Measurements from ENCODE around the gene PLEKHG4B.

PLEKHG4B gene

DNA sequence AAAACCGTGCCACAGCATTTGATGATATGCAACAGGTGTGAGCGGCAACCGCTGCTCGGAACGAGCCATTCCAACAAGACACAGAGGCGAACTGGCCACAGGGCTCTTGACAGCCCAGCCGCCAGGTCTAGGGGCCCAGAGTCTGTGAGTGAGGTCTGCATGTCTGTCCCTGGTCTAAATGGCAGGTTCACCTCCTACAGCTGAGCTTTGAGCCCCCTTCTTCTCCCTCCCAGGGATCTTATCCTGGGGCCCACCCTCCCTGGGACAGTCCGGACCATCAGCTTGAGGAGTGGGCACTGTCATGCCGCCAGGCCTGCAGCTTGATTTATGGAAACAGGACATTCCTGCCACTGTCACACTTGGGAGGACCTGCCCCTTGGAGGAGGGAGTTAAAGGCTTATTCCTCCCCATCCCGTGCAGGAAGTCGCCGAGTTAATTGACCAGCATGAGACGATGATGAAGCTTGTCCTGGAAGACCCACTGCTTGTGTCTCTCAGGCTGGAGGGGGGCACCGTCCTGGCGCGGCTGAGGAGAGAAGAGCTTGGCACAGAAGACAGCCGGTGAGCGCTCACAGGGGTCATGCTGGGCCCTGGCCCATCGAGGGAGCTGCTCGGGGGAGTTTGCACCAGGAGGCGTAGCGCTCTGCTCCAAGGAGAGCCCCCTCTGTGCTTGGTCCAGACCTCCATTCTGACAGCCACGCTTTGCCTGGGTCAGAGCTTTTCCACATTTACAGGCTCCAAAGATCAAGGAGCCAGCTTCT, 63.9 kb downstream of the PLEKHG4B start:
- TF ChIP-seq, protein P1, sequence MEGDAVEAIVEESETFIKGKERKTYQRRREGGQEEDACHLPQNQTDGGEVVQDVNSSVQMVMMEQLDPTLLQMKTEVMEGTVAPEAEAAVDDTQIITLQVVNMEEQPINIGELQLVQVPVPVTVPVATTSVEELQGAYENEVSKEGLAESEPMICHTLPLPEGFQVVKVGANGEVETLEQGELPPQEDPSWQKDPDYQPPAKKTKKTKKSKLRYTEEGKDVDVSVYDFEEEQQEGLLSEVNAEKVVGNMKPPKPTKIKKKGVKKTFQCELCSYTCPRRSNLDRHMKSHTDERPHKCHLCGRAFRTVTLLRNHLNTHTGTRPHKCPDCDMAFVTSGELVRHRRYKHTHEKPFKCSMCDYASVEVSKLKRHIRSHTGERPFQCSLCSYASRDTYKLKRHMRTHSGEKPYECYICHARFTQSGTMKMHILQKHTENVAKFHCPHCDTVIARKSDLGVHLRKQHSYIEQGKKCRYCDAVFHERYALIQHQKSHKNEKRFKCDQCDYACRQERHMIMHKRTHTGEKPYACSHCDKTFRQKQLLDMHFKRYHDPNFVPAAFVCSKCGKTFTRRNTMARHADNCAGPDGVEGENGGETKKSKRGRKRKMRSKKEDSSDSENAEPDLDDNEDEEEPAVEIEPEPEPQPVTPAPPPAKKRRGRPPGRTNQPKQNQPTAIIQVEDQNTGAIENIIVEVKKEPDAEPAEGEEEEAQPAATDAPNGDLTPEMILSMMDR (IDR thresholded peaks at IDR 0.05; ENCODE audit: low read depth, low read length, missing control alignments) = no peak
- no peak for DNase-seq (ENCODE audit: low read depth)
- H3K4me3 ChIP-seq (ENCODE audit: low read depth, low read length) = no peak overlapping the region

DNA sequence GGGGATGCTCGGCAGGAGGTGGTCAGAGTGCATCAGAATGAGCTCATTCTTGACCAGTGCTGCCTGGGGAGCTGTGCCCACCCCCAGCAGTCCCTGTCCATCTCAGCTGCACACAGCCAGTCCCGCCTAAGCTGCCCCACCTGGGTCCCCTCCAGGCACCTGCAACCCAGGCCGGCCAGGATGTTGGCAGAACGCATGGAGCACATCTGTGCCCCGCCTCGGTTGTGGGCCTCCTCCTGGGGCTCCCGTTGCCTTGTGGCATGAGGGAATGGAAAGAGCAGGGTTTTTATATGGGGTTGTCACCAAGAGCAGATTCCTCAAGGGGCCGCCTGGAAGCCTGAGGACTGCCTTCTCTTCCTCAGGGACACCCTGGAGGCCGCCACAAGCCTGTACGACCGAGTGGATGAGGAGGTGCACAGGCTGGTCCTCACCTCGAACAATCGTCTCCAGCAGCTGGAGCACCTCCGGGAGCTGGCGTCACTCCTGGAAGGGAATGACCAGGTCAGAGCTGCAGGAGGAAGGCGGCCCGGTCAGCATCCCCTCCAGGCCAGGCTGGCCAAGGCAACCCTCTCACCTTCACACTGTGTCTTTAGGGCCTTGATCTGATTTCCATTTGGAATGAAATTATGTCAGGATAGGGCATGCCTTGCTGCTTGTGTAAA, 64.6 kb downstream of the PLEKHG4B start:
- TF ChIP-seq, protein P1 (IDR thresholded peaks at IDR 0.05; ENCODE audit: low read depth, low read length, missing control alignments) = no peak
- no peak for DNase-seq (ENCODE audit: low read depth)
- H3K4me3 ChIP-seq (ENCODE audit: low read depth, low read length) = no peak overlapping the region

DNA sequence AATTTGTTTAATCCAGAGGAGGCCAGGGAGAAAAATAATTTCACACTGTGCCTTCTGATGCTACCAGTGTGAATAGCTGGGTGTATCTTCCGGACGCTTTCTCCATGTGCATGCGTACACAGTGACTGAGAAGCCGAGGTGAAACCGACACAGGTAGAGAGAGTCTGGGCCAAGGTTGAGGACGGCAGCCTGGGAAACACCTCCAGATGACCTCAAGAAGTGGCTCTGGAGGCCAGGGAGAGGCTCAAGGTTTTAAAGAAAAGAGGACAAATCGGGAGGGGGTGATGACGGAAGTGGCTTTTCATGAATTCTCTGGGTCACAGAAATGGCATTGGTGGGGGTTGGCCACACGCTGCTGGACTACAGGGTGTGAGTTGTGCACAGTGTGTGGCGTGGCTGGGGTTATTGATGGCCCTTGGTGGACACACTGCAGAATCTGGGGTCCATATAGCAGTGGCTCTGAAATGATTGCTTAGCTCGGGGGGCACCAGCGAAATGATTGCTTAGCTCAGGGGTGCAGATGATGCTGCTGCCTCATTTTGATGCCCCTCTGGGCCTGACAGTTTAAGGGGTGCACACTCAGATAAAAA, 65.3 kb downstream of the PLEKHG4B start:
- no peak for DNase-seq (ENCODE audit: low read depth)
- TF ChIP-seq, protein P1 (IDR thresholded peaks at IDR 0.05; ENCODE audit: low read depth, low read length, missing control alignments) = no peak
- H3K4me3 ChIP-seq (ENCODE audit: low read depth, low read length) = no peak overlapping the region

DNA sequence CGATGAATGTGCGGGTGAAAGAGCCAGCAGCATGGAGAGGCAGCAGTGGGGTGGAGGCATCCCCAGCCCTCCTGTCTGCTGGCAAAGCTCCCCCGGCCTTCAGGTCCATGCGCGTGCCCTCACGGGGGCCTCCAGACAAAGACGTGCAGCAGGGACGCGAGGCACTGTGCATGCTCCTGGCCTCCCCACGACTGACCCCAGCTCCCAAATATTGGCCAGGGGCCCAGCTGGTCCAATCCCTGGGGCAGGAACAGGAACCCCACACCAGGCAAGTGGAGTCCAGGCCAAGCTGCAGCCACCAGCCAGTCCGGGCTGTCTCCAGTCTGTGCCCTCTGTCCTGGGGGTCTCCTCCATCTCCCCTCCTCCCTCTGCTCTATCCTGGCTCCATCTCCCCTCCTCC, 65.8 kb downstream of the PLEKHG4B start:
- DNase-seq (ENCODE audit: low read depth) = no peak
- no peak overlapping the region for H3K4me3 ChIP-seq (ENCODE audit: low read depth, low read length)
- TF ChIP-seq, protein P1 (IDR thresholded peaks at IDR 0.05; ENCODE audit: low read depth, low read length, missing control alignments) = no peak

DNA sequence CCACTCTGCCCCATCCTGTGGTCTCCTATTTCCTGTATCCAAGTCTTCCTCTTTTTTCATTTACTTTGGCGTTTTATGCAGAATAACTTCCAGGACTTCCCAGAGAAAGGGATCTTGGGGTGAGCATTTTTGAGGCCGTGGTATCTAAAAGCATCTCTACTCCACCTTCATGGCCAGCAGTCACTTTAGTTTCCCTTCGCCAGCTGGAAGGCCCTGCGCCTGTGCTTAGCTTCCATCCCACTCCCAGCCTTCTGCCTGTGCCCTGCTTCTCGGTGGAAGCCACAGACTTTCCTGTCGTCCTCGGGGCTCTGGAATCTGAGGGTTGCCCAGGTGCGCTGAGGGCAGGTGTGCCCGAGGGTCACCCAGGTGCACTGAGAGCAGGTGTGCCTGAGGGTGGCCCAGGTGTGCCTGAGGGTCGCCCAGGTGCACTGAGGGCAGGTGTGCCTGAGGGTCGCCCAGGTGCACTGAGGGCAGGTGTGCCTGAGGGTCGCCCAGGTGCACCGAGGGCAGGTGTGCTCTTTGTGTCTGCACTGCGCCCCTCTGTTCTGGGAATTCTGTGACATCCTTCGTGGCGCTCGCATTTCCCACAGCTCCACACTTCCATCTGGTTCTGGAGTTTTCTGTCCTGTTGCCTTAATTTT, 67.0 kb downstream of the PLEKHG4B start:
- TF ChIP-seq, protein P1 (IDR thresholded peaks at IDR 0.05; ENCODE audit: low read depth, low read length, missing control alignments) = no peak
- H3K4me3 ChIP-seq (ENCODE audit: low read depth, low read length) = no peak overlapping the region
- DNase-seq (ENCODE audit: low read depth) = no peak

DNA sequence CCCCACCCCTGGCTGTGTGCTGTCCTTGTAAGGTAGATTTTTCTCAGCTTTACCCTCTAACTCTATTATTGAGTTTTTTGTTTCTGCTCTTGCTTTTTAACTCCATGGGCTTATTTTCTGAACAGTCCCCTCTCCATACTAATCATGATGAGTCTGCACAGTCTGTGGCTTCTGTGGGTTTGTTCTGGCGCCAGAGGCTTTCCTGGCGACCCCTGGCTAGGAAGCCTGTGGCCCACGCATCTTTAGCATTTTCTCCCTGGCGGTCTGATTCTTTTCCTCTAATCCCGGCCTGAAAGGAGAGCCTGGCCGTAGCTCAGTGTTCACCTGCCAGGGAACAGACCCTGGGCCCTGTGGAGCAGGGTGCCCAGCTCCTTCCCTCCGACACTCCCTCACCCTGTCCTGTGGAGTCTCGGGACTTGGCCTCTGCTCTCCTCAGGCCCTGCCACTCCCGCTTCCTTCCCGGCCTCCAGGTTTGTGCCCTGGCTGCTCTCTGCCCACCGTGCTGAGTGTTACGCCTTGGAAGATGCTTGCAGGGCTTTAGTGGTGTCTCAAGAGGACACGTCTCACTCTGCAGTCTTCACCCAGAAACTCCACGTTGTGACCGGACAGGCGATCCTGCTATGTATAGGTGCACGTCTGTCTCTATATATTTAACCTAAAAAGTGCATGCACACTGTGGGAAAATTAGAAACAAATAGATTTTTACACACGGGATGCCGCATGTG, 67.6 kb downstream of the PLEKHG4B start:
- DNase-seq (ENCODE audit: low read depth) = no peak
- TF ChIP-seq, protein P1 (IDR thresholded peaks at IDR 0.05; ENCODE audit: low read depth, low read length, missing control alignments) = no peak
- no peak overlapping the region for H3K4me3 ChIP-seq (ENCODE audit: low read depth, low read length)
